NCI-H2196 (cell line): Measurements from ENCODE around the gene CFAP300.

Experiments used
- DNase-seq: peaks from one replicate; lab custom pipeline; 2025; ENCODE audit not compliant: unreplicated experiment; lab: John Stamatoyannopoulos, UW

Gene CFAP300

GRCh38 chr11:102119997-102120396, 72.8 kb downstream of the CFAP300 start:
- DNase-seq = no peak

GRCh38 chr11:102120437-102120973, 73.3 kb downstream of the CFAP300 start:
- no peak for DNase-seq

GRCh38 chr11:102121329-102121728, 74.1 kb downstream of the CFAP300 start:
- DNase-seq = no peak
